GM12878 (cell line): ENCODE data around the gene SVEP1. TPM values are rescaled to one million over a fixed set of nuclear protein-coding genes. Genes with fewer than 3 reads are reported as not detected.

Experiments
- ATAC-seq: fragments of 200-7000 bp; cut with Tn5 transposase; 3 replicates; pipeline ENCODE4 v1.9.1; 2020; ENCODE audit warnings: mild to moderate bottlenecking, moderate library complexity
- BruUV-seq: library from RNA; stranded (reverse); fragments of 400-500 nt; replicated peaks from 2 replicates; lab custom pipeline; 2021; lab: Mats Ljungman, UMichigan
- CTCF ChIA-PET: fragments of 300-600 bp; sonication (Branson Sonifier 250); formaldehyde crosslinking; extraction: SDS; loops from one replicate; lab custom pipeline; 2021; ENCODE audit warnings: inconsistent platforms; lab: Yijun Ruan, JAX
- POLR2A ChIA-PET: fragments of 350-600 bp; formaldehyde crosslinking; extraction: SDS; loops from one replicate; lab custom pipeline; 2021; ENCODE audit warnings: inconsistent platforms; lab: Charles Lee
- RAD21 ChIA-PET: fragments of 300-600 bp; sonication (Branson Sonifier 250); formaldehyde crosslinking; loops from one replicate; lab custom pipeline; 2023; ENCODE audit warnings: antibody characterized with exemption; ENCODE audit not compliant: unreplicated experiment; lab: Charles Lee
- SMC1A ChIA-PET: fragments of 300-600 bp; sonication (Branson Sonifier 250); formaldehyde crosslinking; loops from one replicate; lab custom pipeline; 2023; ENCODE audit not compliant: unreplicated experiment, uncharacterized antibody; lab: Charles Lee
- DNase-seq: peaks from one replicate; pipeline ENCODE4 v3.0.0-alpha.2; 2011; ENCODE audit warnings: low read depth, low spot score
- FAIRE-seq: peaks from 3 replicates; lab custom pipeline; 2011; peaks lifted over from hg19 to GRCh38; lab: Jason Lieb, UNC
- H2AFZ ChIP-seq: 2 replicates; pipeline ENCODE4 v1.6.0; 2011; ENCODE audit warnings: low read depth, low read length, control low read depth; ENCODE audit not compliant: control insufficient read depth
- H3K27ac ChIP-seq: 2 replicates; pipeline ENCODE4 v1.5.1; 2011; ENCODE audit warnings: control low read depth; ENCODE audit not compliant: control insufficient read depth, insufficient read depth
- H3K27me3 ChIP-seq, 2 experiments: replicated peaks in 1 of 2; 2 replicates each; pipeline versions ENCODE4 v1.6.0 to v1.6.1; 2011; ENCODE audit warnings: low read length in 1 of 2; ENCODE audit not compliant: control insufficient read depth in 2 of 2, insufficient read depth in 2 of 2
- H3K36me3 ChIP-seq, 2 experiments: 2 replicates each; pipeline ENCODE4 v1.5.1; 2011; ENCODE audit warnings: low read length in 1 of 2; ENCODE audit not compliant: control insufficient read depth in 2 of 2, insufficient read depth in 2 of 2
- H3K4me1 ChIP-seq: 2 replicates; pipeline ENCODE4 v1.6.1; 2011; ENCODE audit warnings: mild to moderate bottlenecking, low read length, moderate library complexity, mixed read lengths; ENCODE audit not compliant: control insufficient read depth, insufficient read depth
- H3K4me2 ChIP-seq: 2 replicates; pipeline ENCODE4 v1.6.0; 2011; ENCODE audit warnings: control low read depth; ENCODE audit not compliant: control insufficient read depth, insufficient read depth
- H3K4me3 ChIP-seq: fragments of 200-600 bp; sonication (generic); 2 replicates; pipeline ENCODE4 v1.5.1; 2016
- H3K79me2 ChIP-seq: 2 replicates; pipeline ENCODE4 v1.6.0; 2011; ENCODE audit warnings: low read length; ENCODE audit not compliant: control insufficient read depth, insufficient read depth
- H3K9ac ChIP-seq: 2 replicates; pipeline ENCODE4 v1.8.0; 2011; ENCODE audit warnings: low read length, control low read depth, mixed read lengths; ENCODE audit not compliant: control insufficient read depth, insufficient read depth
- H3K9me3 ChIP-seq: replicated peaks from 3 replicates; pipeline ENCODE4 v1.5.1; 2011; ENCODE audit warnings: mild to moderate bottlenecking, low read length; ENCODE audit not compliant: control insufficient read depth, insufficient read depth
- H4K20me1 ChIP-seq: 2 replicates; pipeline ENCODE4 v1.6.0; 2011; ENCODE audit not compliant: control insufficient read depth, insufficient read depth
- BCL3 ChIP-seq: IDR thresholded peaks from 2 replicates; pipeline ENCODE4 v1.6.1; 2011; ENCODE audit warnings: borderline replicate concordance, low read depth, mild to moderate bottlenecking, moderate library complexity, low read length; ENCODE audit not compliant: insufficient read depth, poor library complexity, severe bottlenecking
- BHLHE40 ChIP-seq, 2 experiments: fragments of 450-650 bp in 1 of 2; IDR thresholded peaks; 2 replicates each; pipeline ENCODE4 v1.6.1; 2011 to 2017; ENCODE audit warnings: low read depth in 2 of 2, borderline replicate concordance in 1 of 2, improper control_type of control experiment in 1 of 2, low read length in 1 of 2, mild to moderate bottlenecking in 1 of 2
- CBFB ChIP-seq: IDR thresholded peaks from 2 replicates; pipeline ENCODE4 v1.6.1; 2016; ENCODE audit warnings: antibody characterized with exemption, low read depth
- CBX3 ChIP-seq: fragments of 200-600 bp; sonication (generic); IDR thresholded peaks from 2 replicates; pipeline ENCODE4 v1.6.1; 2016; ENCODE audit warnings: low read depth, borderline replicate concordance
- EZH2 ChIP-seq: IDR thresholded peaks from 2 replicates; pipeline ENCODE4 v1.6.1; 2012; ENCODE audit warnings: low read depth, mild to moderate bottlenecking, control low read depth, inconsistent platforms, low read length, borderline replicate concordance; ENCODE audit not compliant: control insufficient read depth
- HDAC6 ChIP-seq: fragments of 200-600 bp; sonication (generic); IDR thresholded peaks from one replicate; pipeline ENCODE4 v1.8.0; 2017; ENCODE audit warnings: antibody characterized with exemption; ENCODE audit not compliant: unreplicated experiment
- IKZF1 ChIP-seq: fragments of 450-650 bp; conservative IDR thresholded peaks from 2 replicates; pipeline ENCODE4 v1.6.1; 2017; ENCODE audit warnings: antibody characterized with exemption, mild to moderate bottlenecking
- IKZF2 ChIP-seq, 2 experiments: fragments of 450-650 bp; IDR thresholded peaks; 2 replicates each; pipeline ENCODE4 v1.6.1; 2017; ENCODE audit warnings: mild to moderate bottlenecking in 2 of 2, moderate library complexity in 2 of 2
- JUND ChIP-seq: IDR thresholded peaks from 2 replicates; pipeline ENCODE4 v1.6.1; 2012; ENCODE audit warnings: low read depth, mild to moderate bottlenecking, low read length, improper control_type of control experiment, moderate library complexity
- MYB ChIP-seq: fragments of 150-350 bp; IDR thresholded peaks from 2 replicates; pipeline ENCODE4 v1.6.1; 2014; ENCODE audit warnings: mild to moderate bottlenecking, low read depth, low read length, borderline replicate concordance
- NR2C1 ChIP-seq: fragments of 450-650 bp; IDR thresholded peaks from 2 replicates; pipeline ENCODE4 v1.6.1; 2017; ENCODE audit warnings: antibody characterized with exemption, mild to moderate bottlenecking, moderate library complexity
- NR2F1 ChIP-seq: fragments of 450-650 bp; conservative IDR thresholded peaks from 2 replicates; pipeline ENCODE4 v1.6.1; 2017; ENCODE audit warnings: mild to moderate bottlenecking
- POLR2AphosphoS2 ChIP-seq: IDR thresholded peaks from 2 replicates; pipeline ENCODE4 v1.6.1; 2011; ENCODE audit warnings: low read depth, mild to moderate bottlenecking, low read length, improper control_type of control experiment, moderate library complexity
- RB1 ChIP-seq: fragments of 450-650 bp; formaldehyde crosslinking; IDR thresholded peaks from 2 replicates; pipeline ENCODE4 v1.6.1; 2017; ENCODE audit warnings: mild to moderate bottlenecking, borderline replicate concordance
- SIX5 ChIP-seq: IDR thresholded peaks from 2 replicates; pipeline ENCODE4 v1.6.1; 2011; ENCODE audit warnings: mild to moderate bottlenecking, low read depth, low read length, moderate library complexity; ENCODE audit not compliant: severe bottlenecking
- SMARCA5 ChIP-seq: fragments of 450-650 bp; IDR thresholded peaks from 2 replicates; pipeline ENCODE4 v1.6.1; 2017; ENCODE audit warnings: mild to moderate bottlenecking
- SP1 ChIP-seq: IDR thresholded peaks from one replicate; pipeline ENCODE4 v1.6.1; 2011; ENCODE audit warnings: low read depth, low read length
- SREBF1 ChIP-seq: IDR thresholded peaks from 2 replicates; pipeline ENCODE4 v1.6.1; 2012; ENCODE audit warnings: mild to moderate bottlenecking, low read length
- ZNF217 ChIP-seq: fragments of 450-650 bp; IDR thresholded peaks from 2 replicates; pipeline ENCODE4 v1.6.1; 2017; ENCODE audit warnings: antibody characterized with exemption, mild to moderate bottlenecking
- ZNF274 ChIP-seq: IDR thresholded peaks from one replicate; pipeline ENCODE4 v1.8.0; 2011; ENCODE audit not compliant: insufficient read length, insufficient read depth
- ZZZ3 ChIP-seq: IDR thresholded peaks from 2 replicates; pipeline ENCODE4 v1.6.1; 2011; ENCODE audit warnings: low read depth; ENCODE audit not compliant: control insufficient read depth, insufficient read length
- WGBS: methylation state at CpG from one replicate; pipeline ENCODE4 v1.1.6; 2016; ENCODE audit warnings: low lambda C conversion rate; ENCODE audit not compliant: insufficient replicate concordance, insufficient coverage; ENCODE audit errors: missing lambda C conversion rate; 5-methylcytosine and 5-hydroxymethylcytosine counted together
- in situ Hi-C: fragments of 300-500 bp; cut with MboI; formaldehyde crosslinking; loops from 9 replicates; pipeline ENCODE4 v1.14.3; 2018; ENCODE audit warnings: mixed read lengths
- intact Hi-C: fragments of 100-400 bp; cut with micrococcal nuclease; formaldehyde crosslinking; loops from one replicate; pipeline ENCODE4 v1.14.2; 2022; ENCODE audit not compliant: unreplicated experiment
- polyA plus RNA-seq, 11 experiments: library from polyadenylated mRNA; depleted of rRNA in 4 of 11; unstranded in 6 of 11; stranded (reverse) in 5 of 11; fragments of >200 nt; fragmentation: Nextera tagmentation in 4 of 11; fragmentation: Illumina TruSeq in 1 of 11; extraction: Ambion mirVana in 4 of 11; extraction: Trizol in 1 of 11; gene quantifications; 1 replicate in 1 of 11; 2 replicates in 10 of 11; pipeline versions ENCODE4 v1.2.1 to v1.2.3, GENCODE V29; 2011 to 2016; ENCODE audit warnings: inconsistent platforms in 2 of 11, missing spikeins in 2 of 11, low read depth in 1 of 11
- total RNA-seq, 4 experiments: library from RNA; depleted of rRNA in 3 of 4; stranded (reverse); fragments of >200 nt in 3 of 4; fragmentation: Illumina TruSeq in 1 of 4; extraction: Trizol in 1 of 4; gene quantifications; 2 replicates each; pipeline versions ENCODE4 v1.2.1 to v1.2.3, GENCODE V29; 2013 to 2021

SVEP1 gene
- total and polyA plus RNA-seq, 10 of the 15 experiments (the other 5 are each of a cell fraction or from before 2014, with no cell fraction given): under 0.01 to 0.05 (median 0.01) TPM; not detected in 5

- TF ChIP-seq IKZF2 (IDR thresholded peaks at IDR 0.05) (no peak), BHLHE40 (IDR thresholded peaks at IDR 0.05; ENCODE audit: borderline replicate concordance in 1 of 2, low read depth in 2 of 2, low read length in 1 of 2) (no peak), NR2F1 (no peak), SMARCA5 (no peak), ZNF274 (no peak), NR2C1 (no peak), ZNF217 (no peak), RB1 (no peak), POLR2AphosphoS2 (no peak), ZZZ3 (no peak), CBX3 (no peak)
These were observed 136.2 kb downstream of the SVEP1 start (continued) for GRCh38 chr9:110443146-110443865.

- intact Hi-C loops: no loop called here
- Histone ChIP-seq H3K27me3 (no peaks in the 10 kb centered on the region; a peak in 2 of 4 replicates), H3K27ac (no peak overlapping the region), H3K4me2 (no peak overlapping the region), H4K20me1 (no peaks in the 10 kb centered on the region), H3K4me3 (no peak overlapping the region), H3K36me3 (no peaks in the 10 kb centered on the region), H3K9me3 (no peaks in the 10 kb centered on the region), H3K4me1 (no peaks in the 10 kb centered on the region)
- ATAC-seq (no peak), FAIRE-seq (no peak), DNase-seq (no peak)
- RAD21 ChIA-PET: no interaction called here
- BruUV-seq: no TSS peak
- 21% methylated on average over 3 of the region's 3 CpGs for WGBS
- TF ChIP-seq BCL3 (no peak), CBFB (no peak), ZZZ3 (no peak), MYB (no peak), IKZF1 (no peak), HDAC6 (no peak), SIX5 (no peak), POLR2AphosphoS2 (no peak), SREBF1 (no peak), JUND (no peak), EZH2 (no peak), SP1 (no peak)
- TF ChIP-seq, all 136 proteins: peak for 0
- in situ Hi-C loops: loop anchor here (10.0 kb wide), 1 partner anchor 854 kb away; no protein-coding TSS in a partner anchor
- Histone ChIP-seq H3K79me2 (no peaks in the 10 kb centered on the region), H2AFZ (no peak overlapping the region), H3K9ac (no peak overlapping the region)
- POLR2A ChIA-PET: no interaction called here
- SMC1A ChIA-PET: interaction anchor here (1.1 kb wide), 1 partner anchor 178 kb away, joined by 4 read pairs; no protein-coding TSS in a partner anchor
- CTCF ChIA-PET: interaction anchor here (3.1 kb wide), 1 partner anchor 12 kb away, joined by 21 read pairs; no protein-coding TSS in a partner anchor
These were observed 138.7 kb downstream of the SVEP1 start for GRCh38 chr9:110440796-110441195.
